Ovary (tissue), 9 donors: ENCODE results near the gene WASF1. TPM values are rescaled to one million over a fixed set of nuclear protein-coding genes. Genes with fewer than 3 reads are reported as not detected.

ENCODE experiments used
- DNase-seq, 5 donors: peaks; one replicate each; pipeline ENCODE4 v3.0.0-alpha.2; 2019 to 2020
- H3K27ac ChIP-seq, 2 donors: fragments of 200-600 bp; one replicate each; pipeline versions ENCODE4 v1.5.1 to v1.8.0; 2019 to 2022
- H3K27me3 ChIP-seq: fragments of 200-600 bp; one replicate; pipeline ENCODE4 v1.8.0; 2022
- H3K36me3 ChIP-seq: fragments of 200-600 bp; sonication (generic); one replicate; pipeline ENCODE4 v1.5.1; 2019
- H3K4me1 ChIP-seq: one replicate; pipeline ENCODE4 v1.8.1; 2013; ENCODE audit warnings: mild to moderate bottlenecking, moderate library complexity; ENCODE audit not compliant: insufficient read depth
- H3K4me3 ChIP-seq: fragments of 200-600 bp; sonication (generic); one replicate; pipeline ENCODE4 v1.5.1; 2017
- H3K9me3 ChIP-seq, 2 donors: fragments of 200-600 bp in 1 of 2; sonication (generic) in 1 of 2; one replicate each; pipeline versions ENCODE4 v1.5.1 to v1.8.1; 2013 to 2019; ENCODE audit warnings: mild to moderate bottlenecking in 1 of 2, moderate library complexity in 1 of 2
- CTCF ChIP-seq, 3 donors: fragments of 450-650 bp in 2 of 3; fragments of 200-600 bp in 1 of 3; IDR thresholded peaks; one replicate each; pipeline versions ENCODE4 v1.5.1 to v1.8.0; 2016 to 2022; ENCODE audit warnings: antibody characterized with exemption in 3 of 3, mild to moderate bottlenecking in 1 of 3
- EP300 ChIP-seq: sonication (generic); formaldehyde crosslinking; IDR thresholded peaks from one replicate; pipeline ENCODE4 v1.6.1; 2017; ENCODE audit warnings: antibody characterized with exemption
- POLR2A ChIP-seq: fragments of 450-650 bp; IDR thresholded peaks from one replicate; pipeline ENCODE4 v1.6.1; 2017; ENCODE audit warnings: antibody characterized with exemption, mild to moderate bottlenecking, moderate library complexity
- WGBS, 3 donors: extraction: QIAGEN DNeasy Blood & Tissue Kit in 1 of 3; methylation state at CpG; one replicate each; pipeline versions ENCODE4 v1.1.5 to v1.1.7; 2013 to 2017; 5-methylcytosine and 5-hydroxymethylcytosine counted together
- intact Hi-C, 4 donors: fragments of 100-400 bp; cut with DNase I; formaldehyde crosslinking; loops; one replicate each; pipeline versions ENCODE4 v1.11.0 to v1.15.1; 2022 to 2023
- polyA plus RNA-seq, 2 donors: library from polyadenylated mRNA; stranded (reverse); fragments of 200-250 nt in 1 of 2; fragments of 350-450 nt in 1 of 2; fragmentation: Illumina TruSeq in 1 of 2; extraction: RNeasy Lipid Tissue Mini Kit (QIAGEN cat#74804) in 1 of 2; gene quantifications; one replicate each; pipeline ENCODE4 v1.2.3, GENCODE V29; 2013 to 2014
- total RNA-seq, 7 donors: library from RNA; depleted of rRNA in 2 of 7; stranded (reverse); fragments of >200 nt in 2 of 7; fragmentation: NEBNext Ultra II Directional in 3 of 7; extraction: Animal tissue kit (Norgen Biotek cat#: 25700) in 3 of 7; gene quantifications; one replicate each; pipeline versions ENCODE4 v1.1.0 to v1.2.4, GENCODE V29; 2016 to 2023
- donor health status: DM: no; HTN: no; CAD: no; lungs with moderate emphysema.
- donor health status: DM: no; HTN: no; CAD: no.
- donor health status: Bipolar disorder and iron deficiency.
- donor health status: DM: yes; HTN: yes; CAD: no.
- donor health status: DM: no; HTN: no; CAD: no.
- donor health status: DM: yes; HTN: yes; CAD: no.

The WASF1 gene
- total and polyA plus RNA-seq, 9 donors = 16.1 to 40.6 (median 22.5) TPM

GRCh38 chr6:110116258-110116657 lies 63.2 kb downstream of the WASF1 start:
- 75 to 87% (median 84%) methylated on average over 8 of the region's 8 CpGs for WGBS, 3 donors
- H3K4me1 ChIP-seq = no peaks in the 10 kb centered on the region
- no peak overlapping the region for H3K27ac ChIP-seq
- no peaks in the 10 kb centered on the region for H3K9me3 ChIP-seq
- H3K36me3 ChIP-seq = no peaks in the 10 kb centered on the region
- H3K4me3 ChIP-seq = no peak overlapping the region
- intact Hi-C loops = no loop called here
- no peak for TF ChIP-seq EP300
- no peak for TF ChIP-seq POLR2A
- no peak for TF ChIP-seq CTCF (IDR thresholded peaks at IDR 0.05)
- no peaks in the 10 kb centered on the region for H3K27me3 ChIP-seq
- DNase-seq = no peak

GRCh38 chr6:110114004-110114403 lies 65.5 kb downstream of the WASF1 start:
- Histone ChIP-seq H3K9me3 (no peaks in the 10 kb centered on the region), H3K4me1 (no peaks in the 10 kb centered on the region)
- intact Hi-C loops = no loop called here

GRCh38 chr6:110105296-110105695 lies 74.2 kb downstream of the WASF1 start:
- no peaks in the 10 kb centered on the region for H3K9me3 ChIP-seq
- H3K27ac ChIP-seq = no peak overlapping the region
- no peaks in the 10 kb centered on the region for H3K27me3 ChIP-seq
- 93 to 94% (median 94%) methylated on average over 4 of the region's 4 CpGs for WGBS, 3 donors
- intact Hi-C loops = no loop called here
- no peaks in the 10 kb centered on the region for H3K36me3 ChIP-seq
- TF ChIP-seq CTCF (IDR thresholded peaks at IDR 0.05) (no peak), POLR2A (no peak)
- no peak overlapping the region for H3K4me3 ChIP-seq
- no peaks in the 10 kb centered on the region for H3K4me1 ChIP-seq
- DNase-seq = no peak

More at GRCh38 chr6:110114004-110114403, 65.5 kb downstream of the WASF1 start:
- Histone ChIP-seq H3K36me3 (no peaks in the 10 kb centered on the region), H3K27me3 (no peaks in the 10 kb centered on the region), H3K4me3 (no peak overlapping the region), H3K27ac (no peak overlapping the region)
- TF ChIP-seq CTCF (IDR thresholded peaks at IDR 0.05) (no peak), POLR2A (no peak), EP300 (no peak)
- no peak for DNase-seq

GRCh38 chr6:110103260-110103659 lies 76.2 kb downstream of the WASF1 start:
- intact Hi-C loops = no loop called here
- 93 to 98% (median 93%) methylated on average over 4 of the region's 4 CpGs for WGBS, 3 donors
- Histone ChIP-seq H3K4me3 (no peak overlapping the region), H3K27me3 (no peaks in the 10 kb centered on the region), H3K9me3 (no peaks in the 10 kb centered on the region), H3K4me1 (no peaks in the 10 kb centered on the region), H3K27ac (no peak overlapping the region), H3K36me3 (no peaks in the 10 kb centered on the region)
- no peak for TF ChIP-seq CTCF (IDR thresholded peaks at IDR 0.05)
- no peak for TF ChIP-seq EP300
- no peak for TF ChIP-seq POLR2A
- no peak for DNase-seq

- Histone ChIP-seq H3K4me3 (no peak overlapping the region), H3K9me3 (no peaks in the 10 kb centered on the region), H3K4me1 (no peaks in the 10 kb centered on the region), H3K27me3 (no peaks in the 10 kb centered on the region), H3K36me3 (no peaks in the 10 kb centered on the region), H3K27ac (no peak overlapping the region)
- intact Hi-C loops = no loop called here
- no peak for TF ChIP-seq POLR2A
- no peak for TF ChIP-seq CTCF (IDR thresholded peaks at IDR 0.05)
- TF ChIP-seq EP300 = no peak
- no peak for DNase-seq
These were observed 77.1 kb downstream of the WASF1 start for GRCh38 chr6:110102411-110102810.
